ENCODE measurements around the gene FCER2. TPM values are rescaled to one million over a fixed set of nuclear protein-coding genes. Genes with fewer than 3 reads are reported as not detected.
A peak's percentile ranks its signal among the peaks of the same experiment; 100 is the strongest.

The FCER2 gene
- polyA plus RNA-seq, 5 donors: 0.11 to 0.67 (median 0.31) TPM

GRCh38 chr19:7734220-7735203 lies 32.6 kb upstream of the FCER2 start:
- peak in 1 of 2 donors; percentile 12 for DNase-seq

- no peak for DNase-seq
These were observed 31.4 kb upstream of the FCER2 start for GRCh38 chr19:7733376-7733775.

GRCh38 chr19:7732045-7732444 lies 30.1 kb upstream of the FCER2 start, which contains the start of gene CLEC4G:
CLEC4G (minus strand) TSS chr19:7732110; CDS start chr19:7732102, 8 bp downstream.
- DNase-seq: no peak

- DNase-seq: no peak
These were observed 29.7 kb upstream of the FCER2 start for GRCh38 chr19:7731615-7732014.

DNA sequence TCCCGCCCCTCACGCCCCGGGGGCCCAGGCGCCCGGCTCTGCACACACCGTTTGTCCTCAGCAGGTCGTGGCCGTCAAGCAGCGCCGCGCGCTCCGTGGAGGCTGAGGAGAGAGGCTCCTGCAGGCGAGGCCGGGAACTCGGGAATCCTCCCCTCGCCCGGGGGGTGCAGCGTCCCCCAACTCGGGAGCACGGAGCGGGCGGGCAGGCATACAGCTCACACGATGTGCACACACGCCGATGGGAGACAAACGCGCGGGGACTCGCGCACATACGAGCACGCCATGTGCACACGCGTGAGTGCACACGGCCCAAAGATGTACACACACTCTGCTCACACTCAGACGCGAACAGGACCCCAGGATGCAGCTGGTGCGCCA lies 29.3 kb upstream of the FCER2 start:
- no peak for DNase-seq

- no peak for DNase-seq
These were observed 28.6 kb upstream of the FCER2 start for GRCh38 chr19:7730286-7731217.

- DNase-seq: no peak
These were observed 27.9 kb upstream of the FCER2 start for GRCh38 chr19:7729831-7730285.

DNA sequence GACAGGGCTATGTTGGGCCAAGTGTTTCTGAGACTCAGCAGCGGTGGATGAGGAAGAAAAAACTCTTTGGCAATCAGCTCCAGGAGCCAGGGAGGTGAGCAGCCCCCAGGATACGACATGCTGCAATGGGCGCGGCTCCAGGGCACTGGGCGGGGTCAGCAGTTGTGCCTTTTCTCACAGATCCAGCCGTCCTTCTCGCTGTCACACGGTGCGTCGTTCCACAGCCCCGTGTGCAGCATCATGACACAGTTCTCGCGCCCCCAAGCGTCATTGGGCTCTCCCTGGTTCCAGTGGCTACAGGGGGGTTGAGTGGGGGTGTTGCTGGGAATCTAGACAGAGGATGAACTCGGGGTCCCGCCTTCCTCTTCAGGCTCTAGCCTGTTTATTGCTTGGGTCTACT lies 27.3 kb upstream of the FCER2 start:
- no peak for DNase-seq

DNA sequence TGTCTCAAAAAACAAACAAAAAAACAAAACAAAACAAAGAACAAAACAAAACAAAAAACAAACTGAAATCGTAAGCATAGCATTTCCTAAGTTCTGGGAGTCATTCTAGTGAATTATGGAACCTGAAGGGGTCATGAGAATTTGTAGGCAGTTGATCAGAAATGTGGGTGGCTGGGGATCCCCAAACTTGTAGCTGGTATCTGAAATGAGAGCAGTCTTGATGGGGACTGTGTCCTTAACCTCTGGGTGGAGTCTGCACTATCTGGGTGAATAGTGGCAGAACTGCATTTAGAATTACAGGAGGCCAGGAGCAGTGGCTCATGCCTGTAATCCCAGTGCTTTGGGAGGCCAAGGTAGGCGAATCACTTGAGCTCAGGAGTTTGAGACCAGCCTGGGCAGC lies 23.9 kb upstream of the FCER2 start:
- no peak for DNase-seq

GRCh38 chr19:7722231-7722651 lies 20.3 kb upstream of the FCER2 start:
- no peak for DNase-seq

DNA sequence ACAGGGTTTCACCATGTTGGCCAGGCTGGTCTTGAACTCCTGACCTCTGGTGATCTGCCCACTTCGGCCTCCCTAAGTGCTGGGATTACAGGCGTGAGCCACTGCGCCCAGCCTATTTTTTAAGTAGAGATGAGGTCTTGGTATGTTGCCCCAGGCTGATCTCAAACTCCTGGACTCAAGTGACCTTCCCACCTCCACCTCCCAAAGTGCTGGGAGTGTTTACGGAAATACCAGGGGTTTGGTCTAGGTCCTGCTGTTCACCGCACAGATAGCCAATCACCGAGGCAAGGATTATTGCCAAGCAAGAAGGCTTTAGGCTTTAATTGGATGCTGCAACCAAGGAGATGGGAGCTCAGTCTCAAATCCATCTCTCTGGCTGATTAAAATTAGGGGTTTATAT lies 18.4 kb upstream of the FCER2 start:
- DNase-seq: no peak

DNA sequence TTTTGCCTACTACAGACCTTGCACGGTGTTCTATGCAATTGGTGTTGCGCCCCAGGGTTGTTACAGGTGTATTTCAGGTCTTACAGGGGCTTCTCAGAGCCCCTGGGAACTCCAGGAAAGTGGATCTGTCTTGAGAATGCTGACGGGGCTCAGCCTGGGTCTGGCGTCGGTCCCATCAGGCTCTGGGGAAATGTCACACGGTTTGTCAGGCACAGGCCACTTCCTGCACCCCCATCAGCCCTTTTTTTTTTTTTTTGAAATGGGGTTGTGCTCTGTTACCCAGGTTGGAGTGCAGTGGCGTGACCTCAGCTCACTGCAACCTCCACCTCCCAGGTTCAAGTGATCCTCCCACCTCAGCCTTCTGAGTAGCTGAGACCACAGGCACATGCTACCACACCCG lies 16.7 kb upstream of the FCER2 start:
- DNase-seq: no peak

DNA sequence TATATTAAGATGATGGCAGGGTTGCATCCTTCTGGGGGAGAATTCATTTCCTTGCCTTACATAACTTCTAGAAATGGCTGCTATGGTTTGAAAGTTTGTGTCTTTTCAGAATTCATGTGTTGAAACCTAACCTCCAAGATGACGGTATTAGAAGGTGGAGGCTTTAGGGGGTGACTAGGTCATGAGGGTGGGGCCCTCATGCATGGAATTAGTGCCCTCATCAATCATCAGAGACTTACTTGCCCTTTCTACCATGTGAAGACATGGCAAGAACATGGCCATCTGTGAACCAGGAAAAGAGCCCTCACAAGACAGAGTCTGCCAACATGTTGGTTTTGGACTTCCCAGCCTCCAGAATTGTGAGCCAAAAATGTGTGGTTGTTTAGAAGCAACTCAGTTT lies 14.8 kb upstream of the FCER2 start:
- DNase-seq: no peak

DNA sequence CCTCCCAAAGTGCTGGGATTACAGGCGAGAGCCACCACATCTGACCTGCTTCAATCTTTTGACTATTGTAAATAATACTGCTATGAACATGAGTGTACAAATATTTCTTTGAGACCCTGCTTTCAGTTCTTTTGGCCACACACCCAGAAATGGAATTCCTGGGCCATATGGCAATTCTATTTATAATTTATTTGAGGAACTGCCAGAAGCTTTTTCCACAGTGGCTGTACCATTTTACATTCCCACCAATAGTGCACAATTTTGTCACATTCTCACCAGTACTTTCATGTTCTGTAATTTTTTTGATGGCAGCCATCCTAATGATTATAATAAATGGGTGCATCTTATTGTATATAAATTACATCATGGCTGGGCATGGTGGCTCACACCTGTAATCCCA lies 13.7 kb upstream of the FCER2 start:
- no peak for DNase-seq

- DNase-seq: no peak
These were observed 8.7 kb upstream of the FCER2 start for GRCh38 chr19:7710616-7711015.

DNA sequence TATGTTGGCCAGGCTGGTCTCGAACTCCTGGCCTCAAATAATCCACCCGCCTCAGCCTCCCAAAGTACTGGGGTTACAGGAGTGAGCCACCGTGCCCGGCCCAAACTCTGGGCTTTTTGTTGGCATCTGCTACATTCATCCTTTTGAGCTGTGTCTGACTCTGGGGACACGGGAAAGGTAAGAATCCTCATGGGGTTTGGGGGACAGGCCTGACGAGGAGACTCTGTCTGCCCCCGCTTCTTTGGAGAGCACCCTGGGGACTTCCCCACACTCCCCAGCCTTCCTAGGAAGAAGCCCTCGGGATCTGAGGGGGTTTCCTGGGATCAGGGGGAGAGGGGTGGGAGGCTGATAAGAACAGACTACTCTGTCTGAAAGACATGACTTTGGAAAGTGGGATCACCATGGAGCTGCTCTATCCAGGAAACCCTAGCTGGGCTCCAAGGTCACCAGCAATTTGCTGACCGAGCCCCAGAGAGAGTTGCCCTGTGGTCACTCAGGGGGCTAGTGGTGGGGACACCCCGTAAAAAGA lies 8.1 kb upstream of the FCER2 start:
- no peak for DNase-seq

GRCh38 chr19:7706955-7707456 lies 5.1 kb upstream of the FCER2 start:
- no peak for DNase-seq

DNA sequence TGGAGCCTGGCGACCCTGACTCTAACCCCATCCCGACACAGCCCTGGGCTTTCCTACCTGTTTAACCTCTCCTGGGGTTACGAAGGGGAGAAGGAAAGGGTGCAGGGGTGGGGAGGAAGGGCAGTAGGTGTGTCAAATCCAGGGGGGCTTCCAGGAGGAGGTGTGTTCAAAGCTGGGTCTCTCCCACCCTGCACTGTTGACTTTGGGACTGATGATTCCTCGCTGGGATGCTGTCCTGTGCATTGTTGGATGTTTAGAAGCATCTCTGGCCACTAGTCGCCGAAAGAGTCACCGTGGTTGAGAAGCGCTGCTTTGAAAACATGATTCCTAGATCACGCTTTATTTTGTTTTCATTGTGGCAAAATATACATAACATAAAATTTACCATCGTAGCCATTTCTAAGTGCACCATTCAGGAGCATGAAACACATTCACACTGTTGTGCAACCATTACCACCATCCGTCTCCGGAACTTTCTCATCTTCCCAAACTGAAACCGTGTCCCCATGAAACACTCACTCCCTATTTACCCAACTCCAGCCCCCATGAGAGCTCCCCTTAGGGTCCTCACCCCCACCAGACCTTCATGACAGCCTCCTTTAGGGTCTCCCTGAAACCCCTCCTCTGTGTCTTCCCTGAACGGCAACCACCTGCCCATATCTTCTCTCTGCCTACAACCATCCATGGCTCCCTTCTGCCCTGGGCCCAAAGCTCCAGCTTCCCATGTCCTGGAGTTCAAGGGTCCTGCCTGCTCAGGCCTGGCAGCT lies 4.4 kb upstream of the FCER2 start:
- no peak for DNase-seq

- no peak for DNase-seq
These were observed 3.7 kb upstream of the FCER2 start for GRCh38 chr19:7705387-7706187.

All from right lung (tissue), 5 donors.